H1 (cell line): ENCODE measurements around the gene DCBLD1. TPM values are rescaled to one million over a fixed set of nuclear protein-coding genes. Genes with fewer than 3 reads are reported as not detected.

ENCODE experiments used
- BCL11A ChIP-seq, 2 experiments: IDR thresholded peaks; one replicate each; pipeline ENCODE4 v1.6.1; 2011; ENCODE audit warnings: low read depth in 2 of 2, low read length in 2 of 2, mild to moderate bottlenecking in 2 of 2
- CHD2 ChIP-seq: IDR thresholded peaks from 2 replicates; pipeline ENCODE4 v1.6.1; 2012; ENCODE audit warnings: low read length, improper control_type of control experiment
- CHD7 ChIP-seq: fragments of 300-600 bp; sonication (generic); IDR thresholded peaks from 2 replicates; pipeline ENCODE4 v1.7.1; 2012; ENCODE audit warnings: low read length, moderate library complexity, mild to moderate bottlenecking, inconsistent platforms; ENCODE audit not compliant: insufficient replicate concordance
- CTCF ChIP-seq, 3 experiments: IDR thresholded peaks; 1 replicate in 2 of 3; 2 replicates in 1 of 3; pipeline versions ENCODE4 v1.5.1 to v1.6.1; 2011; ENCODE audit warnings: low read length in 3 of 3, mild to moderate bottlenecking in 3 of 3, inconsistent platforms in 2 of 3, low read depth in 1 of 3, moderate library complexity in 1 of 3; ENCODE audit not compliant: insufficient read depth in 1 of 3; ENCODE audit errors: control extremely low read depth in 1 of 3
- HDAC2 ChIP-seq, 2 experiments: fragments of 300-600 bp in 1 of 2; sonication (generic) in 1 of 2; IDR thresholded peaks; 2 replicates each; pipeline ENCODE4 v1.6.1; 2011 to 2012; ENCODE audit warnings: low read depth in 2 of 2, low read length in 2 of 2, mild to moderate bottlenecking in 2 of 2, moderate library complexity in 2 of 2, borderline replicate concordance in 1 of 2, inconsistent platforms in 1 of 2
- POLR2A ChIP-seq, 2 experiments: IDR thresholded peaks; 1 replicate in 1 of 2; 2 replicates in 1 of 2; pipeline ENCODE4 v1.6.1; 2011; ENCODE audit warnings: low read depth in 2 of 2, low read length in 2 of 2, mild to moderate bottlenecking in 2 of 2; ENCODE audit errors: control extremely low read depth in 1 of 2
- RBBP5 ChIP-seq: IDR thresholded peaks from 2 replicates; pipeline ENCODE4 v1.7.1; 2012; ENCODE audit warnings: low read depth, mild to moderate bottlenecking, inconsistent platforms, low read length, moderate library complexity, borderline replicate concordance
- RNF2 ChIP-seq: fragments of 200-900, 300-1000 bp; sonication (generic); IDR thresholded peaks from 2 replicates; pipeline ENCODE4 v1.7.1; 2016; ENCODE audit warnings: borderline replicate concordance, low read depth, mild to moderate bottlenecking, antibody characterized with exemption, low read length; ENCODE audit not compliant: poor library complexity, severe bottlenecking; ENCODE audit errors: missing control alignments
- SP4 ChIP-seq: IDR thresholded peaks from 2 replicates; pipeline ENCODE4 v1.6.1; 2012; ENCODE audit warnings: low read length, inconsistent platforms
- polyA plus RNA-seq, 7 experiments: library from polyadenylated mRNA; depleted of rRNA in 3 of 7; stranded (reverse) in 5 of 7; unstranded in 2 of 7; fragments of >200 nt in 5 of 7; fragments of 200-250 nt in 2 of 7; gene quantifications; 1 replicate in 5 of 7; 2 replicates in 1 of 7; 4 replicates in 1 of 7; pipeline versions ENCODE4 v1.2.1 to v1.2.3, GENCODE V29; 2011 to 2013; ENCODE audit warnings: missing spikeins in 2 of 7, mixed read lengths in 2 of 7
- total RNA-seq: library from RNA; stranded (reverse); fragmentation: NEBNext Ultra II Directional; extraction: Animal tissue kit (Norgen Biotek cat#: 25700); gene quantifications from 2 replicates; pipeline ENCODE4 v1.2.1, GENCODE V29; 2021

Gene DCBLD1
- total and polyA plus RNA-seq, 2 of the 8 experiments (the other 6 are each of a cell fraction or from before 2014, with no cell fraction given): 3.9 to 11.2 TPM

GRCh38 chr6:117515326-117515725 is 32.9 kb downstream of the DCBLD1 start (continued):
- no peak for TF ChIP-seq CHD7
- TF ChIP-seq RBBP5: no peak
- no peak for TF ChIP-seq RNF2
- no peak for TF ChIP-seq HDAC2 (IDR thresholded peaks at IDR 0.05; ENCODE audit: borderline replicate concordance in 1 of 2, low read depth in 2 of 2, low read length in 2 of 2)
- TF ChIP-seq SP4: no peak
- TF ChIP-seq BCL11A (IDR thresholded peaks at IDR 0.05; ENCODE audit: low read depth in 2 of 2, low read length in 2 of 2): no peak
- TF ChIP-seq CHD2: no peak
- no peak for TF ChIP-seq CTCF (IDR thresholded peaks at IDR 0.05; ENCODE audit: control extremely low read depth in 1 of 3, insufficient read depth in 1 of 3, low read depth in 1 of 3, low read length in 3 of 3)
- TF ChIP-seq POLR2A (IDR thresholded peaks at IDR 0.05; ENCODE audit: control extremely low read depth in 1 of 2, low read depth in 2 of 2, low read length in 2 of 2): no peak
